Measurements from ENCODE around the gene SIDT1. TPM values are rescaled to one million over a fixed set of nuclear protein-coding genes. Genes with fewer than 3 reads are reported as not detected.

The SIDT1 gene
- total RNA-seq, 4 donors from 2014 or later, result 62.5 to 116 (median 91.6) TPM

- no peaks in the 10 kb centered on the region for H3K36me3 ChIP-seq
- no peak for TF ChIP-seq CTCF (IDR thresholded peaks at IDR 0.05)
- TF ChIP-seq POLR2A (IDR thresholded peaks at IDR 0.05), result no peak
- no peak for DNase-seq
These were observed 28.7 kb downstream of the SIDT1 start for GRCh38 chr3:113560831-113561623.

GRCh38 chr3:113565555-113565954 lies 33.2 kb downstream of the SIDT1 start:
- no peaks in the 10 kb centered on the region for H3K9me3 ChIP-seq
- no peak for DNase-seq
- H3K36me3 ChIP-seq, result no peaks in the 10 kb centered on the region
- H3K27me3 ChIP-seq, result no peaks in the 10 kb centered on the region
- TF ChIP-seq POLR2A (IDR thresholded peaks at IDR 0.05) (no peak), CTCF (IDR thresholded peaks at IDR 0.05) (no peak)
- H3K4me3 ChIP-seq, result no peak overlapping the region
- peaks cover 0 to 6% (median 0%) of the 10 kb centered on the region in 4 donors for H3K4me1 ChIP-seq
- no peak overlapping the region for H3K27ac ChIP-seq

More at GRCh38 chr3:113560831-113561623, 28.7 kb downstream of the SIDT1 start:
- no peak overlapping the region for H3K4me3 ChIP-seq
- H3K4me1 ChIP-seq, result peaks cover 0 to 6% (median 0%) of the 10 kb centered on the region in 4 donors
- no peaks in the 10 kb centered on the region for H3K9me3 ChIP-seq
- H3K27me3 ChIP-seq, result no peaks in the 10 kb centered on the region
- no peak overlapping the region for H3K27ac ChIP-seq

DNA sequence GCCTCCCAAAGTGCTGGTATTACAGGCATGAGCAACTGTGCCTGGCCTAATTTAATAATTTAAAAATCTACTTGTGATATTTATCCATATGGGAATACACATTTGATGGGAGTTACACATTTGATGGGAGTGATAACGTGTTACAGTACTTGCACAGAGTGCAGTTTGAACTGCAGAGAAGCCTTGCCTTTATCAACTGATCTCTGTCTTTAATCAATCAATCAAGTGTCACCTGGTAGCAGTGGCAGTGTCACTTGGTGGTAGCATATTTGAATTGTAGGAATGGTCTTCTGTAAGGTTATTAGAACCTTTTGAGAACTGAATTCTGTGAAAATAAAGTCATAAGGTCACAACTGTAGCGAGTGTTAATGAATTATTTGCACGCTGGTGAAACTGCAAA lies 37.8 kb downstream of the SIDT1 start:
- Histone ChIP-seq H3K9me3 (no peaks in the 10 kb centered on the region), H3K4me3 (no peak overlapping the region), H3K27me3 (no peaks in the 10 kb centered on the region), H3K36me3 (no peaks in the 10 kb centered on the region), H3K27ac (no peak overlapping the region), H3K4me1 (peaks cover 0 to 8% (median 0%) of the 10 kb centered on the region in 4 donors)
- no peak for TF ChIP-seq POLR2A (IDR thresholded peaks at IDR 0.05)
- no peak for TF ChIP-seq CTCF (IDR thresholded peaks at IDR 0.05)
- DNase-seq, result no peak

DNA sequence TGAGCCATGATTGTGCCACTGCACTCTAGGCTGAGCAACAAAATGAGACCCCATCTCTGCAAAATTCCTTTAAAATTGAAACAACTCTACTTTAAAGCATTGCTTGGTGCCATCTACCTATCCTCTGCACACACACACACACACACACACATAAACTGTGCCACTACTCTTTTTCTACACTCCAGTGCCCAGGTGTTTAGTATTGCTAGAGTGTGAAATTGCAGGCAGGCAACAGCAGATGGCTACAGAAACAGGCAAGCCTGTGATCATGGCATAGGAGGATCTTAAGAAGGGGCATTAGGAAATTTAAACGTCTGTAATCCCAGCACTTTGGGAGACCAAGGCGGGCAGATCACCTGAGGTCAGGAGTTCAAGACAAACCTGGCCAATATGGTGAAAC lies 39.0 kb downstream of the SIDT1 start:
- Histone ChIP-seq H3K4me3 (no peak overlapping the region), H3K36me3 (no peaks in the 10 kb centered on the region), H3K4me1 (peaks cover 0 to 10% (median 0%) of the 10 kb centered on the region in 4 donors), H3K27me3 (no peaks in the 10 kb centered on the region), H3K27ac (no peak overlapping the region), H3K9me3 (no peaks in the 10 kb centered on the region)
- TF ChIP-seq CTCF (IDR thresholded peaks at IDR 0.05), result no peak
- TF ChIP-seq POLR2A (IDR thresholded peaks at IDR 0.05), result no peak
- no peak for DNase-seq

GRCh38 chr3:113573728-113574127 lies 41.4 kb downstream of the SIDT1 start:
- DNase-seq, result no peak
- Histone ChIP-seq H3K36me3 (no peaks in the 10 kb centered on the region), H3K27me3 (no peaks in the 10 kb centered on the region), H3K9me3 (no peaks in the 10 kb centered on the region), H3K4me1 (peaks cover 0 to 10% (median 0%) of the 10 kb centered on the region in 4 donors), H3K27ac (peak overlapping the region in 3 of 4 donors; percentile 41 to 79 (median 67)), H3K4me3 (no peak overlapping the region)
- TF ChIP-seq CTCF (IDR thresholded peaks at IDR 0.05) (no peak), POLR2A (IDR thresholded peaks at IDR 0.05) (no peak)
